ENCODE data around the gene SLC37A1.

- TF ChIP-seq CTCF (IDR thresholded peaks at IDR 0.05; ENCODE audit: insufficient read depth, low read length, poor library complexity, severe bottlenecking): no peak
- TF ChIP-seq EZH2phosphoT487 (conservative IDR thresholded peaks at IDR 0.05; ENCODE audit: low read length): no peak
These were observed 21.0 kb downstream of the SLC37A1 start for GRCh38 chr21:42534421-42535378.
